GM21529 (cell line): ENCODE measurements around the gene IFT57.
"Not testable (repeated sequence)": the region's sequence is repeated elsewhere in the genome, so short reads cannot be mapped to it uniquely, and the experiment has no call there.

Source experiments
- ATAC-seq: cut with Tn5 transposase; IDR thresholded peaks from one replicate; pipeline ENCODE4 v1.9.1; 2021; ENCODE audit not compliant: unreplicated experiment

IFT57 gene

DNA sequence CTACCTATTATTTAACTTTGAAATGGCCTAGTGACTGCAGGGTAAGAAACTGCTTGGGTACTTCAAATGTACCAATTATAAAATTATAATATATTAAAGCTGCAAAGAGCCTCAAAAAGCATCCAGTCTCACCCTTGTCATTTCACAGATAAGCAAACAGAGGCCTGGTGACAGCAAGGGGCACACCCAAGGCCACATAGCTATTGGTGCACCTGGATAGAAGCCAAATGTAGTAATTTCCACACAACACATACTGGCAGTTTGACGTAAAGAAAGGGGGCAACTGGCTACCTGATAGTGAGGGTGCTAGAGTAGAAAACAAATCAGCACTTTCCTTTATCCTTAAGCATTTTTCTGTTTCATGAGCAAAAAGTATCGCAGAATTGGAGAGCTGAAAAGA lies 51.1 kb downstream of the IFT57 start:
- ATAC-seq = no peak

DNA sequence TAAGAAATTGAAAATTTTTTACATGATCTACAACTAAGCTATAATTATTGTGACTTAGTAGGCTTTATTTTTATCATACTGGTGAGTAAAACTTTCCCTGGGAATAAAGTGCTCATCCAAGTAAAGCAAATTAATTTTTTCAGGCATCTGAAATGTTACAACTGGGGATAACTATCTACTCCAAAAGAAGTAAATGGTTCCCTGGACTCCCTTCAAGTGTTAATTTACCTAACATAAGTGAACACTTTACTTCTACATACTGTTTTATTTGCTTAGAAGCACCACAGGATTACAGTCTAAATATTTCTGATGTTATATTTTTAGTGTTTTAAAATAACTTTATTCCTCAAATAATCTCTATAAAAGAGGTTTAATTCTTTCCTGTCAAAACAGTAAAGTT lies 57.8 kb downstream of the IFT57 start:
- no peak for ATAC-seq

- no peak for ATAC-seq
Measured at GRCh38 chr3:108159865-108160264, 62.4 kb downstream of the IFT57 start.

- ATAC-seq = no peak
Measured at GRCh38 chr3:108159105-108159504, 63.1 kb downstream of the IFT57 start.

DNA sequence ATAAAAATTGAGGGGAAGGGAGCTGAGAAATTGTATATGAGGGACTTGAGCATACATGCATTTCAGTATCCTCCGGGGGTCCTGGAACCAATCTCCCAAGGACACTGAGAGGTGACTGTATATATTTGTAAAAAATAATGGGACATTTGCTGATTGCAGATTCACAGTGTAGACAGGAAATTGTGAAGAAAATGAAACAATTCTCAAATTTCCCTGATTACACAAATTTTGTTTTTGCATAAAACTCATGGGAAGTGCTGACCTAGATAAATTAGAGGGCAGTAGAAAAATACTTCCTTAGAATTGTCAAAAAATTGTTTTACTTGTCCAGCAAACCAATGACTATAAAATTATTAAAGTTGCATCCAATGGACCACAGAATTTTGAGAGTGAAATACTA lies 64.0 kb downstream of the IFT57 start:
- ATAC-seq = no peak

DNA sequence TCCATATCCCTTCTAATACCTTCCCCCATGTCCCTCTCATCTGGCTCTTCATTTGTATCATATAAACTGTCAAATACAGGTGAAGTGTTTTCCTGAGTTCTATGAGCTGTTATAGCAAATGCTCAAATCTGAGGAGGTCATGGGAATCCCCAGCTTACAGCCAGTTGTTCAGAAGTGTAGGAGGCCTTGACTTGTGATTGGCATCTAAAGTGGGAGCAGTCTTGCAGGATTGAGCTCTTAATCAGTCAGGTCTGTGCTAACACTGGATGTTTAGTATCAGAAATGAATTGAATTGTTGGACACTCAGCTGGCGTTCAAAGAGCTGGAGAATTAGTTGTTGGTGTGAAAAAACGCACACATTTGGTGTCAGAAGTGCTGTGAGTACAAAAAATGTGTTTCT lies 65.0 kb downstream of the IFT57 start:
- ATAC-seq = no peak

DNA sequence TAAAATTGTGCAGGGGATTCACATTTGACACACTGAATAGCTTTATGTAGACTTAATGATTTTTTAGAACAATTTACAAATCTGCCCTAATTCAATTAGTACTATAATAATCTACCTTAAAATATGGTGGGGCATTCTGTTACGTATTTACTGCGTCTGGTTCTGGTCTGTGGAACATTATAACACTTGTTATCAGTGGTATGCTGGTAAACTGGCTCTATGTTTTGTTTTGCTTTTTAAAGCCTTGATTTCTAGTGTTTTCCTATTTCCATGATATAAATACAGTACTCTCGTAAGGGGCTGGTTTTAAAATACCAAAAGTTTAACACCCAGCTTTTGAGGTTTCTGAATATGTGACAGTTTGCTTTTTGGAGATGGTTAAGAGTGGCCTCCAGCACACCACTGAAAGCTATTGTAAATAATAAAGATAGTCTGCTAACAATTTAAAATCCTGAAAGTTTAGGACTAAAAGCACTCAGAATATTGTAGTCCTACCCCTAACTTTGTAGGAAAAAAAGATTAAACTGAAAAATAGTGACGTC lies 65.8 kb downstream of the IFT57 start:
- ATAC-seq = no peak

GRCh38 chr3:108155642-108156041 lies 66.6 kb downstream of the IFT57 start:
- not testable (repeated sequence) for ATAC-seq

DNA sequence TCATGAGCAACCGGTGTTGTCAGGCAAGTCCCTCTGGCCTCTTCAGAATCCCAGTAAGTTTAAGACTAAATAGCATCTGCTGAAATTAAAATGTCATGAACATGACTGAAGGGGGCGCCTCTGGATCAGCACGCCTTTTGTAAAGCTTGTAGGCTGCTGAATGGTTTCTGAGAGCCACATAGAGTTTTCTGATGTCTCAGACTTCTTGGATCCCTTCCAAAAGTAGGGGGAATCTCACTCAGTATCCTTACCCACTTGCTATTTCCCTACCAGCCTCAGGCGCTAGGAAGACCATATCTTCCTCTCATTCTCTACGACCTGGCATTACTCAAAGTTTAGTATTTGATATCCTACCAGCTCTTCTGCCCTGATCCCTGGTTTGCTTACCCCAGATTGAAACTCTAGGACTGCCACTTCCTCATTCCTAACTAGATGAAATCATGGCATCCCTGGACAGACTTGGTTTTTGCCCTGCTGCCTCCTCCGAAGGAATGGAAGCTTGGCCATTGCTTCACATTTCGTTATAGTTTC lies 68.7 kb downstream of the IFT57 start:
- peak; percentile 73 for ATAC-seq

DNA sequence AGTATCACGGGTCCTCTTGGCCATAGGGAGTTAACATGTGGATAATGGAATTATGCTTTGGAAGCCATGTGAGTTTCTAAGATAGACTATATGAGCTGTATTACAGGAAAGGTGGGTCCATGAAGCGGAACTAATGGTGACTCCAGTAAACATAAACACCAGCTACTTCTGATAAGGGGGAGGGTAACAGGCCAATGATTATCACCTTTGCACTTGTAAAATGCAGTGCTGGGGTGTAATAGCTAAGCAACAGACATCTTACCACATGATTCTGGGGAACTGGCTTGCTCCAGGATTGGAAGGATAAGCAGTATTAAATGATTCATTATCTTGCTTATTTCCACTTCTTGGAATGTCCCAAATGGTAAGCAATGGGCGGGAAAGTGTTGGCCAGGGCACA lies 70.0 kb downstream of the IFT57 start:
- ATAC-seq = no peak

DNA sequence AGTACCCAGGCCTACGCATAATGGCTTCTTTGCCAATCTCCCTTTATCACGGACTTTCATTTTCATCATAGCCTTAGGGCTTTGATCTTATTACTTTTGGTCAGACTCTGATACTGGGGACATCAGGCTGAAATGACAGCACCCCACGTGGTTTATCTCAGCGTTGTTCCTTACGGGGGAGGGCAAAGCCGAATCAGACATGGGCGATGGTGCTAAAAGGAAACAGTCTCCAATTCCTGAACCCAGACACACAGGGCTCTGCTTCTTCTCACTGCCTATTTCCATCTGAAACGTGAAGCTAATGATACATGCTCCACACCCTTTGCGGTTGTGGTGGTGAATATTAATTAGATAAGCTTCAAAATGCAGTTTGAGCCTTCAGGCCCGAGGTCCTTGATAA lies 72.0 kb downstream of the IFT57 start:
- ATAC-seq = no peak

DNA sequence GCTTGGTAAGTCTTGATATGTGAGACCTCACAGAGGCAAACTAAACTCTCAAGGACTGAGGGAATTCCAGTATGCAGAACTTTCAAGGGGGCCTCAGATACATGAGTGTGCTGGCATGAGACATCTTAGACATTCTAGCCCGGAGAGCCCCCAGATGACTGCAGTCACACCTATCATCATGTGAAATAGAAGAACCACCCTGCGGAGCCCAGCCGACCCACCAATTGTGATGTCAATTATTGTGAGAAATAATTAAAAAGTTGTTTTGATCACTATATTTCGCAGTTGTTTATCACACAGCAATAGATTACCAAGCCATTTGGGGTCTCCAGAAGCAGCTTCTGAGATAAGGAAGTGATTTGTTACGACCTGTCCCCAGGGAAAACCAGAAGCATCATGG lies 76.1 kb downstream of the IFT57 start:
- no peak for ATAC-seq

DNA sequence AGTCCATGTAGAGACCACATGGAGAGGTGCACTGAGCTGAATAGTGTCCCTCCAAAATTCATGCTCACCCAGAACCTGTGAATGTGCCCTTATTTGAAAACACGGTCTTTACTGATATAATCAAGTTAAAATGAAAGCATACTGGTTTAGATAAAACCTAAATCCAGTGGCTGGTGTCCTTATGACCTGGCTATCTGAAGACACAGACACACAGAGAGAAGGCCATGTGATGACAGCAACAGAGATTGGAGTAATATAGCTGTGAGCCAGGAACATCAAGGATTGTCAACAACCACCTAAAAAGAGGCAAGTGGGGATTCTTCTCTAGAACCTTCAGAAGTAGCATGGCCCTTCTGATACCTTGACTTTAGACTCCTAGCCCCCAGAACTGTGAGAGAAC lies 76.6 kb downstream of the IFT57 start:
- no peak for ATAC-seq

DNA sequence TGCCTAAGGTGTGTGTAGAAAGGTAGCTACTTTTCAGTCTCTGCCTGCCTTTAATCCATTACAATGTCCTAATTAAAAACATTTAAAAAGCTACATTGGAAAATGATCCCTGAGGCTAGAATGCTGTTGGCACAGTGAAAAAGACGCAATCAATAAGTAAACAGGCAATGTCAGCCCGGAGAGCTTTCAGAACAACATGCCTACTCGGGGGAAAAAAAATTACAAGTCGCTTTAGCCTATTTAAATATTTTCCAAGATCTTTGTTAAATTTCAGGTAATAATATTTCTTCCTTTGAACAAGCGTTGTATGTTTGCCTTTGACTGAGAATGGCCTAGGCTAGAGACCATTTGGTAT lies 84.8 kb downstream of the IFT57 start:
- no peak for ATAC-seq

DNA sequence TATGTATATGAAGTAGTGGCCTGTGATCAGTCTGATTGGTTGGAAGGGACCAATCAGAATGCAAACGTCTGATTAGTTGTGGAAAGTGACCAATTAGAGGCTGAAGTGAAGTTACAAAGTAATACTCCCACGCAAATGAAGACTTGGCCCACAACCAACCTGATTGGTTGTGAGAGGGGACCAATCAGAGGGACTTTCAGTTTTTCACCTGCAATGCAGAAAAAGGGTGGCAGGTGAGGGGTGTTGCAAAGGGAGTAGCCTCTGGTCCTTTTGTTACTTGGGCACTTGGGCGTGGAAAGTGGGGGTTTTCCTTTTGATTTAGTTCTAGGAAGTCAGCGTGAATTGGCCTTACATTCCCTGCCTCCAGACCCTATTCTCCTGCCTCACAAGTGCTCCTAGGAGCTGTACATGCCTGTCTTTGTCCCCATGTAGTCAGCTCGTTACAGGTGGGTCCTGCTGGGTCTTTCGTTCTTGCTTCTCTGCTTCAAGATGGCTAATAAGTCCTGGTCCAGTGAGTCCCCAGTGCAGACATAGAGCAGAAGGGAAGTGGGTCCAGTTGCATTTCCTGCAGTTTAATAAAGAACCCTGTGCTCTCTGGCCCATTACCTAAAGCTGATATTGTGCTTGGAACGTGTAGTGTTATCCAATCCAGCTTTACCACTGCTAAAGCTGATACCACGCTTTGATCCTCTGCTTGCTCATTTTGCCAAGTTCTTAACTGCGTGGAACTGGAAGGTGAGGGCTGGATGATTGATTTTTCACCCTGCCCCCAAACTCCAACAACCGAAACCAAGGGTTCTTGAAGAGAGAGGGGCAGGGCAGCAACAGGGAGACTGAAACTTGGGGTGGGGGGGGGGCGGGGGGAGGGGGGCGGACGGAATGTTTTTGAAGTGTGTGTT lies 85.4 kb downstream of the IFT57 start:
- ATAC-seq = no peak

DNA sequence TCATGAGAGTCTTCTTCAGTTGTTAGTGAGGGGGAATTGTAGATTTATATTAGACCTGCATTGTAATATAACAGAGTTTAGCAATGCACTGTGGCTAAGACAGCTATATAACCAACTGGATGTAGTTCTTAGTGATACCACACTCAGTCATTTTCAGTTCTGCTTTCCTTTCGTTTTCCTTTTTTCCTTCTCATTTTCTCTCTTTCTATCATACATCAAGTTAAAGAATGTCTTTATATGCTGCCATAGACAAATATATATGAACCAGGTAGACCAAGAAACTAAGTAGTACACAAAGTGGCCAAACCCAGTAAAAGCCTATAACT lies 87.7 kb downstream of the IFT57 start:
- ATAC-seq = peak; percentile 38

GRCh38 chr3:108133858-108134554 lies 88.2 kb downstream of the IFT57 start:
- peak; percentile 53 for ATAC-seq

GRCh38 chr3:108133048-108133369 lies 89.2 kb downstream of the IFT57 start:
- ATAC-seq = no peak

- no peak for ATAC-seq
Measured at GRCh38 chr3:108131475-108132134, 90.6 kb downstream of the IFT57 start.

DNA sequence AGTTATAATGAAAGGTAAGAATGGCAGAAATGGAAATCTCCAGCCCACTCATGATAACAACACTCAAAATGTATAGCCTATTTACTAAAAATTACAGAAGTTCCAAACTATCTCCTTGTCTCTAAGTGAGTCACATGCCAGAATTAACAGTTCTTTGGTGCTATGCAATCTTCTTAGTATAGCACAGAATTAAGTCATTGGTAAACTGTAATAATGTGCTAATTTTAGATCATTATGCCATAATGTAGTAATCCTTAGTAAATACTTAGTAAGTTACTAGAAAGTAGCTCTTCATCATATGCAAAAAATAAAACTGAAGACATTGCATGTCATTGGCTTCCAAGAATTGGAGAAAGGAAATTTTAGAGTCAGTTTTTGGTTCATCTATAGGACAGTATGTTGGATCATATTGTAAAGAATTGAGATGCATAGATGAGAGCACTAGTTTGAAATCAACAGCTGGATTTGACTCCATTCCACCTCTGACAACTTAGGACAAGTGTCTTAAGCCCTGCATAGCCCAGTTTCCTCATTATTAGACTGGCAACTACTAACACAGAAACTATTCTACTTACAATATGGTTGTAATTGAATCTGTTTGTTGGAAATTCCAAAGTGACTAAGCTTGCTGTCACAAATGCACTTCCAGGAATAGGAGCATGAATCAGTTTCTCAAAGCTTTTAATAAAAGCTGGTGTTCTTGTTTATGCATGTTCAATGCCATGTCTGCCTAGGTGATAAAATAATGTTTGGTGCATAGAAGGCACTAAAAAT lies 91.3 kb downstream of the IFT57 start:
- no peak for ATAC-seq

DNA sequence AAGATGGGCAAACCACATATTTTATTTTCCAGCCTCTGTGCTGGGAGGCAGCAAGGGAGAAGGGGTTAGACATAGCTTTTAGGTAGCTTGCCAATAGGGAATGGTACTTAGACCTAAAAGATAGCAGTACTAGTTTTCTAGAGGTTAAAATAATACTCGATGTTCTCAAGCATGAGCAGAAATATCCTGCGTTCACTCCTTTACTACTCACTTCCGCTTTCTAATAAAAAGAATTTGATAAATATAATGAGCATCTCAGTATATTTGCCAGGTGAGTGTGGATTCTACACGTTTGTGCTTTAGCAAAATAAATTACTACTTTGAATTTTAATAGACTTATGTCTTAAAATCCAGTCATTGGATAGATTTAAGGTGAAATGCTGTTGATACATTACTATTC lies 92.0 kb downstream of the IFT57 start:
- no peak for ATAC-seq
